ENCODE data around the gene NBPF3.
"Not testable (repeated sequence)": the region's sequence is repeated elsewhere in the genome, so short reads cannot be mapped to it uniquely, and the experiment has no call there.

Gene NBPF3

GRCh38 chr1:21438646-21439312, 1.2 kb upstream of the NBPF3 start:
- DNase-seq (ENCODE audit: low spot score) = not testable (repeated sequence)

- DNase-seq (ENCODE audit: low spot score) = no peak
Observed at GRCh38 chr1:21439345-21439720, 604 bp upstream of the NBPF3 start.

GRCh38 chr1:21440630-21441125, 741 bp downstream of the NBPF3 start:
- peak; percentile 11 for DNase-seq (ENCODE audit: low spot score)

- not testable (repeated sequence) for DNase-seq (ENCODE audit: low spot score)
Observed at GRCh38 chr1:21446647-21447046, 6.7 kb downstream of the NBPF3 start.

- DNase-seq (ENCODE audit: low spot score) = no peak
Observed at GRCh38 chr1:21447311-21447710, 7.4 kb downstream of the NBPF3 start.

- no peak for DNase-seq (ENCODE audit: low spot score)
Observed at GRCh38 chr1:21449906-21450305, 10.0 kb downstream of the NBPF3 start.

GRCh38 chr1:21451212-21451611, 11.3 kb downstream of the NBPF3 start:
- DNase-seq (ENCODE audit: low spot score) = no peak

- no peak for DNase-seq (ENCODE audit: low spot score)
Observed at GRCh38 chr1:21451981-21452411, 12.1 kb downstream of the NBPF3 start.

GRCh38 chr1:21453964-21454614, 14.2 kb downstream of the NBPF3 start:
- not testable (repeated sequence) for DNase-seq (ENCODE audit: low spot score)

GRCh38 chr1:21454904-21455303, 15.0 kb downstream of the NBPF3 start:
- DNase-seq (ENCODE audit: low spot score) = not testable (repeated sequence)

GRCh38 chr1:21457654-21458053, 17.7 kb downstream of the NBPF3 start:
- no peak for DNase-seq (ENCODE audit: low spot score)

GRCh38 chr1:21465127-21465526, 25.2 kb downstream of the NBPF3 start:
- DNase-seq (ENCODE audit: low spot score) = not testable (repeated sequence)

GRCh38 chr1:21467946-21468345, 28.0 kb downstream of the NBPF3 start:
- not testable (repeated sequence) for DNase-seq (ENCODE audit: low spot score)

- no peak for DNase-seq (ENCODE audit: low spot score)
Observed at GRCh38 chr1:21468599-21468998, 28.7 kb downstream of the NBPF3 start.

- DNase-seq (ENCODE audit: low spot score) = no peak
Observed at GRCh38 chr1:21469581-21469980, 29.6 kb downstream of the NBPF3 start.

- DNase-seq (ENCODE audit: low spot score) = no peak
Observed at GRCh38 chr1:21472861-21473260, 32.9 kb downstream of the NBPF3 start.

- no peak for DNase-seq (ENCODE audit: low spot score)
Observed at GRCh38 chr1:21478356-21478755, 38.4 kb downstream of the NBPF3 start.

GRCh38 chr1:21483881-21484280, 43.9 kb downstream of the NBPF3 start:
- DNase-seq (ENCODE audit: low spot score) = not testable (repeated sequence)

GRCh38 chr1:21489146-21489545, 49.2 kb downstream of the NBPF3 start:
- no peak for DNase-seq (ENCODE audit: low spot score)

GRCh38 chr1:21490774-21491487, 51.0 kb downstream of the NBPF3 start:
- DNase-seq (ENCODE audit: low spot score) = no peak

GRCh38 chr1:21491488-21492355, 51.8 kb downstream of the NBPF3 start:
- DNase-seq (ENCODE audit: low spot score) = no peak

GRCh38 chr1:21492356-21492625, 52.4 kb downstream of the NBPF3 start:
- DNase-seq (ENCODE audit: low spot score) = no peak

Data from CD4-positive, alpha-beta T cell treated with Interleukin-15 for 4 hours (primary cell).